Neural progenitor cell (in vitro differentiated cells): ENCODE data around the gene KAZALD1.

ENCODE experiments used
- EZH2 ChIP-seq: fragments of 200-600 bp; sonication (generic); IDR thresholded peaks from 2 replicates; pipeline ENCODE4 v1.6.1; 2017; ENCODE audit warnings: antibody characterized with exemption, mild to moderate bottlenecking, moderate library complexity
- TF ChIP-seq, protein P1 (sequence below): fragments of 200-600 bp; sonication (generic); IDR thresholded peaks from 2 replicates; pipeline ENCODE4 v1.5.1; 2017; ENCODE audit warnings: antibody characterized with exemption, mild to moderate bottlenecking

DNA sequence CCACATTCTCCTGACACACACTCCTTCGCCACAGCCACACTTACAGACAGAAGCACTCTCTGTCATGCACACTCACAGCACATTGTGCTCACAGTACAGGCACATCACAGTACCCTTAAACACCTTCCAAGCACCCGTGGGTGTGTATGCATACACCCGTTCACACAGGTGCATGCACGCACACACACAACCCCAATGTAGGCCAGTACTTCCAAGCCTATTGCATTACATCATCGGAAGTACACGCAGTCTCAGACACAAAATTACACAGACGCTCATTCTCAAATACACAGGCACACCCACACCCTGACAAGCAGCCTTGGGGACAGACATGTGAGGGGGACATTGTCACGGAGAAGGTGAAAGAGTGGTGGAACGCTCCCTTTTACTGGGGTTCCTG, 11.1 kb downstream of the KAZALD1 start:
- TF ChIP-seq, protein P1, sequence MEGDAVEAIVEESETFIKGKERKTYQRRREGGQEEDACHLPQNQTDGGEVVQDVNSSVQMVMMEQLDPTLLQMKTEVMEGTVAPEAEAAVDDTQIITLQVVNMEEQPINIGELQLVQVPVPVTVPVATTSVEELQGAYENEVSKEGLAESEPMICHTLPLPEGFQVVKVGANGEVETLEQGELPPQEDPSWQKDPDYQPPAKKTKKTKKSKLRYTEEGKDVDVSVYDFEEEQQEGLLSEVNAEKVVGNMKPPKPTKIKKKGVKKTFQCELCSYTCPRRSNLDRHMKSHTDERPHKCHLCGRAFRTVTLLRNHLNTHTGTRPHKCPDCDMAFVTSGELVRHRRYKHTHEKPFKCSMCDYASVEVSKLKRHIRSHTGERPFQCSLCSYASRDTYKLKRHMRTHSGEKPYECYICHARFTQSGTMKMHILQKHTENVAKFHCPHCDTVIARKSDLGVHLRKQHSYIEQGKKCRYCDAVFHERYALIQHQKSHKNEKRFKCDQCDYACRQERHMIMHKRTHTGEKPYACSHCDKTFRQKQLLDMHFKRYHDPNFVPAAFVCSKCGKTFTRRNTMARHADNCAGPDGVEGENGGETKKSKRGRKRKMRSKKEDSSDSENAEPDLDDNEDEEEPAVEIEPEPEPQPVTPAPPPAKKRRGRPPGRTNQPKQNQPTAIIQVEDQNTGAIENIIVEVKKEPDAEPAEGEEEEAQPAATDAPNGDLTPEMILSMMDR = no peak
- TF ChIP-seq EZH2 = no peak
